HCT116 (cell line): Measurements from ENCODE around the gene CDCA4. TPM values are rescaled to one million over a fixed set of nuclear protein-coding genes. Genes with fewer than 3 reads are reported as not detected.

Experiments
- ATAC-seq: fragments of 200-7000 bp; cut with Tn5 transposase; 2 replicates; pipeline ENCODE4 v1.9.1; 2020; ENCODE audit warnings: mild to moderate bottlenecking, moderate library complexity
- BruUV-seq: library from RNA; stranded (reverse); fragments of 400-500 nt; replicated peaks from 2 replicates; lab custom pipeline; 2021; lab: Mats Ljungman, UMichigan
- CTCF ChIA-PET: fragments of 300-600 bp; sonication (Branson Sonifier 250); formaldehyde crosslinking; loops from one replicate; lab custom pipeline; 2021; ENCODE audit warnings: antibody characterized with exemption; lab: Charles Lee
- POLR2A ChIA-PET: fragments of 300-600, 350-600 bp; sonication (Branson Sonifier 250); formaldehyde crosslinking; loops from one replicate; lab custom pipeline; 2021; ENCODE audit warnings: antibody characterized with exemption; lab: Charles Lee
- RAD21 ChIA-PET, 2 experiments: fragments of 300-600 bp; sonication (Branson Sonifier 250); formaldehyde crosslinking; loops; one replicate each; lab custom pipeline; 2023; ENCODE audit warnings: low total read pairs in 2 of 2; ENCODE audit not compliant: uncharacterized antibody in 2 of 2, unreplicated experiment in 2 of 2, low non-redundant PET in 1 of 2; lab: Charles Lee
- DNase-seq: peaks from one replicate; pipeline ENCODE4 v3.0.0-alpha.2; 2010; ENCODE audit warnings: low read depth, low spot score
- H2AFZ ChIP-seq: fragments of 200-600 bp; shearing (Covaris generic), sonication (generic); 2 replicates; pipeline ENCODE4 v1.6.1; 2017; ENCODE audit warnings: low read depth, mixed run types, mixed read lengths, antibody characterized with exemption, low read length; ENCODE audit not compliant: poor library complexity, severe bottlenecking
- H3K27ac ChIP-seq: 2 replicates; pipeline ENCODE4 v1.5.1; 2012; ENCODE audit warnings: low read depth, low read length
- H3K27me3 ChIP-seq: fragments of 200-600 bp; sonication (generic); 2 replicates; pipeline ENCODE4 v1.6.1; 2016; ENCODE audit warnings: mixed run types, low read length, mixed read lengths; ENCODE audit not compliant: insufficient read depth
- H3K36me3 ChIP-seq, 2 experiments: fragments of 200-500 bp in 1 of 2; fragments of 200-600 bp in 1 of 2; sonication (Bioruptor generic) in 1 of 2; sonication (generic) in 1 of 2; 2 replicates each; pipeline versions ENCODE4 v1.5.1 to v1.6.1; 2014 to 2016; ENCODE audit warnings: low read length in 2 of 2, inconsistent platforms in 1 of 2, mixed read lengths in 1 of 2, mixed run types in 1 of 2; ENCODE audit not compliant: insufficient read depth in 2 of 2, control insufficient read depth in 1 of 2
- H3K4me1 ChIP-seq, 2 experiments: fragments of 200-600 bp in 1 of 2; sonication (generic) in 1 of 2; 2 replicates each; pipeline versions ENCODE4 v1.5.1 to v1.6.1; 2012 to 2017; ENCODE audit warnings: low read length in 2 of 2, inconsistent platforms in 1 of 2, mild to moderate bottlenecking in 1 of 2, mixed read lengths in 1 of 2, mixed run types in 1 of 2, moderate library complexity in 1 of 2; ENCODE audit not compliant: insufficient read depth in 2 of 2, control insufficient read depth in 1 of 2
- H3K4me2 ChIP-seq: fragments of 200-600 bp; sonication (generic); 2 replicates; pipeline ENCODE4 v1.6.1; 2017; ENCODE audit warnings: mixed run types, low read length, mixed read lengths
- H3K4me3 ChIP-seq, 2 experiments: fragments of 200-600 bp in 1 of 2; sonication (generic) in 1 of 2; replicated peaks in 1 of 2; 2 replicates each; pipeline ENCODE4 v1.5.1; 2011 to 2016; ENCODE audit warnings: low read length in 2 of 2, control low read depth in 1 of 2, low read depth in 1 of 2, mild to moderate bottlenecking in 1 of 2, mixed read lengths in 1 of 2, mixed run types in 1 of 2
- H3K79me2 ChIP-seq: fragments of 200-600 bp; sonication (generic); 2 replicates; pipeline ENCODE4 v1.6.1; 2017; ENCODE audit warnings: mild to moderate bottlenecking, mixed run types, low read length, moderate library complexity, mixed read lengths; ENCODE audit not compliant: insufficient read depth
- H3K9ac ChIP-seq: fragments of 200-600 bp; sonication (generic); 2 replicates; pipeline ENCODE4 v1.6.1; 2016; ENCODE audit warnings: low read length, mixed read lengths
- H3K9me2 ChIP-seq: fragments of 200-600 bp; sonication (generic), shearing (Covaris generic); 2 replicates; pipeline ENCODE4 v1.6.1; 2017; ENCODE audit warnings: mixed run types, mild to moderate bottlenecking, moderate library complexity; ENCODE audit not compliant: insufficient read depth
- H3K9me3 ChIP-seq, 2 experiments: fragments of 200-500 bp in 1 of 2; fragments of 200-600 bp in 1 of 2; sonication (Bioruptor generic) in 1 of 2; sonication (generic) in 1 of 2; 2 replicates each; pipeline ENCODE4 v1.6.1; 2014 to 2017; ENCODE audit warnings: low read length in 2 of 2, mixed read lengths in 2 of 2, inconsistent platforms in 1 of 2, low read depth in 1 of 2, mild to moderate bottlenecking in 1 of 2, mixed run types in 1 of 2, moderate library complexity in 1 of 2; ENCODE audit not compliant: control insufficient read depth in 1 of 2, insufficient read depth in 1 of 2
- H4K20me1 ChIP-seq: fragments of 200-600 bp; sonication (generic), shearing (Covaris generic); 2 replicates; pipeline ENCODE4 v1.6.1; 2017; ENCODE audit warnings: mixed run types, mild to moderate bottlenecking, moderate library complexity; ENCODE audit not compliant: insufficient read depth
- CEBPB ChIP-seq: IDR thresholded peaks from 2 replicates; pipeline ENCODE4 v1.6.1; 2012; ENCODE audit warnings: low read depth
- ELF1 ChIP-seq: IDR thresholded peaks from 2 replicates; pipeline ENCODE4 v1.6.1; 2012; ENCODE audit warnings: low read depth, borderline replicate concordance
- EZH2 ChIP-seq: fragments of 200-600 bp; sonication (generic); IDR thresholded peaks from 2 replicates; pipeline ENCODE4 v1.6.1; 2017; ENCODE audit warnings: antibody characterized with exemption, mixed run types
- EZH2phosphoT487 ChIP-seq: fragments of 200-600 bp; IDR thresholded peaks from 2 replicates; pipeline ENCODE4 v1.6.1; 2018; ENCODE audit warnings: antibody characterized with exemption, borderline replicate concordance
- FOSL1 ChIP-seq: IDR thresholded peaks from 2 replicates; pipeline ENCODE4 v1.6.1; 2012; ENCODE audit warnings: low read depth
- POLR2A ChIP-seq: IDR thresholded peaks from 2 replicates; pipeline ENCODE4 v1.7.0; 2011; ENCODE audit warnings: borderline replicate concordance; ENCODE audit not compliant: insufficient read depth, insufficient read length; ENCODE audit errors: extremely low read depth
- POLR2AphosphoS5 ChIP-seq: IDR thresholded peaks from 2 replicates; pipeline ENCODE4 v1.6.1; 2011; ENCODE audit warnings: mild to moderate bottlenecking, low read depth, low read length, moderate library complexity
- SIN3A ChIP-seq: IDR thresholded peaks from 2 replicates; pipeline ENCODE4 v1.6.1; 2012; ENCODE audit warnings: low read depth
- SP1 ChIP-seq: IDR thresholded peaks from 2 replicates; pipeline ENCODE4 v1.6.1; 2012; ENCODE audit warnings: low read depth
- SRF ChIP-seq: IDR thresholded peaks from 2 replicates; pipeline ENCODE4 v1.6.1; 2012; ENCODE audit warnings: low read depth
- TCF7L2 ChIP-seq: IDR thresholded peaks from 2 replicates; pipeline ENCODE4 v1.7.0; 2011; ENCODE audit warnings: borderline replicate concordance, inconsistent platforms; ENCODE audit not compliant: insufficient read depth, insufficient read length; ENCODE audit errors: extremely low read depth
- YY1 ChIP-seq: IDR thresholded peaks from 2 replicates; pipeline ENCODE4 v1.6.1; 2011; ENCODE audit warnings: low read length, low read depth, moderate library complexity, mild to moderate bottlenecking; ENCODE audit not compliant: insufficient replicate concordance; ENCODE audit errors: extremely low read depth
- ZFX ChIP-seq: fragments of 450-650 bp; IDR thresholded peaks from 2 replicates; pipeline ENCODE4 v1.6.1; 2017
- ZNF274 ChIP-seq: fragments of 200-500 bp; sonication (Bioruptor generic); IDR thresholded peaks from 2 replicates; pipeline ENCODE4 v1.6.1; 2014; ENCODE audit warnings: mild to moderate bottlenecking, low read depth, low read length, inconsistent platforms
- intact Hi-C: fragments of 100-400 bp; cut with micrococcal nuclease; formaldehyde crosslinking; loops from 2 replicates; pipeline ENCODE4 v1.10.0; 2022
- total RNA-seq: library from RNA; stranded (reverse); gene quantifications from one replicate; pipeline ENCODE4 v1.2.1, GENCODE V29; 2021; ENCODE audit not compliant: unreplicated experiment
- TF ChIP-seq, protein P1 (sequence below), 3 experiments: fragments of 200-600 bp in 1 of 3; sonication (generic) in 1 of 3; IDR thresholded peaks in 2 of 3; conservative IDR thresholded peaks in 1 of 3; 2 replicates each; pipeline ENCODE4 v1.5.1; 2012 to 2017; ENCODE audit warnings: low read depth in 2 of 3, low read length in 2 of 3, antibody characterized with exemption in 1 of 3, borderline replicate concordance in 1 of 3, control low read depth in 1 of 3, mild to moderate bottlenecking in 1 of 3, mixed read lengths in 1 of 3, mixed run types in 1 of 3, moderate library complexity in 1 of 3; ENCODE audit not compliant: insufficient read depth in 1 of 3
- TF ChIP-seq, protein P2 (sequence below): IDR thresholded peaks from 2 replicates; pipeline ENCODE4 v1.6.1; 2012; ENCODE audit warnings: low read depth
- TF ChIP-seq, protein P3 (sequence below): IDR thresholded peaks from 2 replicates; pipeline ENCODE4 v1.6.1; 2011; ENCODE audit warnings: mild to moderate bottlenecking, low read length, moderate library complexity; ENCODE audit not compliant: insufficient replicate concordance; ENCODE audit errors: extremely low read depth
- TF ChIP-seq, protein P4 (sequence below): IDR thresholded peaks from 2 replicates; pipeline ENCODE4 v1.6.1; 2012
- TF ChIP-seq, protein P5 (sequence below): IDR thresholded peaks from 2 replicates; pipeline ENCODE4 v1.6.1; 2012

Gene CDCA4
- total RNA-seq, 1 experiment from 2014 or later: 62.4 TPM

DNA sequence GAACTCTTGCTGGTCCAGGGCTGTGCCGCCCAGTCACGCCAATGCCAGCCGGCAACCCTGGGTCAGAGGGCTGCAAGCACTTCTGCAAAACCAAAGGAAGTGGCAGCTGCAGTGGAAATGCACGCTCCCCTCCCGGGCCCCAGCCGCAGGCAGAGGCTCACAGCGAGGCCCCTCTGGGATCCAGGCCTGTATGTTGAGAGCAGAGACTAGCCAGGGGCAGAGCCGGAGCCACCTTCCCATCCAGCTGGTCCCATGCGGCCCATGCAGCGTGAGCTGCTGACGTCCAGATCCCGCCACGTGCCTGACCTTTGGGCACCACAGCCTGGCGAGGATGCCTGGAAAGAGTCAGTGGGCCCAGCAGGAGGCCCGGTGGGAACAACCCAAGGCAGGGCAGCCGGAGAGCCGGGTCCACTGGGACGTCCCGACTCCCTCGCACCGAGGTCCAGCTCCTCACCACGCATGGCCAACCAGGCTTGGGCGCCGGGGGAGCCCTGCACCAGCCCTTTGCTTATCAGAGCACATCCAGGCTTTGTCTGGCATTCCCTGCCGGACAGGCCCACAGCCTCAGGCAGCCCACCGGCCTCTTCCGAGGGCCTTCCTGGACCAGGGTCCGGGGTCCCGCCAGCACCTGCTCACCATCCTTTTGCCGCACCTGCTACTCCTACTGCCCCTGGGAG lies 40.0 kb upstream of the CDCA4 start:
- no peak overlapping the region for H3K9ac ChIP-seq
- TF ChIP-seq TCF7L2: no peak
- TF ChIP-seq SIN3A: no peak
- TF ChIP-seq FOSL1: no peak
- no peak for TF ChIP-seq POLR2AphosphoS5
- TF ChIP-seq SP1: no peak
- no peak for TF ChIP-seq SRF
- TF ChIP-seq YY1: no peak
- TF ChIP-seq, protein P1, sequence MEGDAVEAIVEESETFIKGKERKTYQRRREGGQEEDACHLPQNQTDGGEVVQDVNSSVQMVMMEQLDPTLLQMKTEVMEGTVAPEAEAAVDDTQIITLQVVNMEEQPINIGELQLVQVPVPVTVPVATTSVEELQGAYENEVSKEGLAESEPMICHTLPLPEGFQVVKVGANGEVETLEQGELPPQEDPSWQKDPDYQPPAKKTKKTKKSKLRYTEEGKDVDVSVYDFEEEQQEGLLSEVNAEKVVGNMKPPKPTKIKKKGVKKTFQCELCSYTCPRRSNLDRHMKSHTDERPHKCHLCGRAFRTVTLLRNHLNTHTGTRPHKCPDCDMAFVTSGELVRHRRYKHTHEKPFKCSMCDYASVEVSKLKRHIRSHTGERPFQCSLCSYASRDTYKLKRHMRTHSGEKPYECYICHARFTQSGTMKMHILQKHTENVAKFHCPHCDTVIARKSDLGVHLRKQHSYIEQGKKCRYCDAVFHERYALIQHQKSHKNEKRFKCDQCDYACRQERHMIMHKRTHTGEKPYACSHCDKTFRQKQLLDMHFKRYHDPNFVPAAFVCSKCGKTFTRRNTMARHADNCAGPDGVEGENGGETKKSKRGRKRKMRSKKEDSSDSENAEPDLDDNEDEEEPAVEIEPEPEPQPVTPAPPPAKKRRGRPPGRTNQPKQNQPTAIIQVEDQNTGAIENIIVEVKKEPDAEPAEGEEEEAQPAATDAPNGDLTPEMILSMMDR (IDR thresholded peaks at IDR 0.05 in 2 of 3, conservative IDR thresholded peaks at IDR 0.05 in 1 of 3; ENCODE audit: borderline replicate concordance in 1 of 3, insufficient read depth in 1 of 3, low read depth in 2 of 3, low read length in 2 of 3): no peak
- TF ChIP-seq, protein P2, sequence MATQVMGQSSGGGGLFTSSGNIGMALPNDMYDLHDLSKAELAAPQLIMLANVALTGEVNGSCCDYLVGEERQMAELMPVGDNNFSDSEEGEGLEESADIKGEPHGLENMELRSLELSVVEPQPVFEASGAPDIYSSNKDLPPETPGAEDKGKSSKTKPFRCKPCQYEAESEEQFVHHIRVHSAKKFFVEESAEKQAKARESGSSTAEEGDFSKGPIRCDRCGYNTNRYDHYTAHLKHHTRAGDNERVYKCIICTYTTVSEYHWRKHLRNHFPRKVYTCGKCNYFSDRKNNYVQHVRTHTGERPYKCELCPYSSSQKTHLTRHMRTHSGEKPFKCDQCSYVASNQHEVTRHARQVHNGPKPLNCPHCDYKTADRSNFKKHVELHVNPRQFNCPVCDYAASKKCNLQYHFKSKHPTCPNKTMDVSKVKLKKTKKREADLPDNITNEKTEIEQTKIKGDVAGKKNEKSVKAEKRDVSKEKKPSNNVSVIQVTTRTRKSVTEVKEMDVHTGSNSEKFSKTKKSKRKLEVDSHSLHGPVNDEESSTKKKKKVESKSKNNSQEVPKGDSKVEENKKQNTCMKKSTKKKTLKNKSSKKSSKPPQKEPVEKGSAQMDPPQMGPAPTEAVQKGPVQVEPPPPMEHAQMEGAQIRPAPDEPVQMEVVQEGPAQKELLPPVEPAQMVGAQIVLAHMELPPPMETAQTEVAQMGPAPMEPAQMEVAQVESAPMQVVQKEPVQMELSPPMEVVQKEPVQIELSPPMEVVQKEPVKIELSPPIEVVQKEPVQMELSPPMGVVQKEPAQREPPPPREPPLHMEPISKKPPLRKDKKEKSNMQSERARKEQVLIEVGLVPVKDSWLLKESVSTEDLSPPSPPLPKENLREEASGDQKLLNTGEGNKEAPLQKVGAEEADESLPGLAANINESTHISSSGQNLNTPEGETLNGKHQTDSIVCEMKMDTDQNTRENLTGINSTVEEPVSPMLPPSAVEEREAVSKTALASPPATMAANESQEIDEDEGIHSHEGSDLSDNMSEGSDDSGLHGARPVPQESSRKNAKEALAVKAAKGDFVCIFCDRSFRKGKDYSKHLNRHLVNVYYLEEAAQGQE: no peak
- TF ChIP-seq POLR2A: no peak
- no peak for TF ChIP-seq ZFX
- TF ChIP-seq EZH2phosphoT487: no peak
- TF ChIP-seq, protein P3, sequence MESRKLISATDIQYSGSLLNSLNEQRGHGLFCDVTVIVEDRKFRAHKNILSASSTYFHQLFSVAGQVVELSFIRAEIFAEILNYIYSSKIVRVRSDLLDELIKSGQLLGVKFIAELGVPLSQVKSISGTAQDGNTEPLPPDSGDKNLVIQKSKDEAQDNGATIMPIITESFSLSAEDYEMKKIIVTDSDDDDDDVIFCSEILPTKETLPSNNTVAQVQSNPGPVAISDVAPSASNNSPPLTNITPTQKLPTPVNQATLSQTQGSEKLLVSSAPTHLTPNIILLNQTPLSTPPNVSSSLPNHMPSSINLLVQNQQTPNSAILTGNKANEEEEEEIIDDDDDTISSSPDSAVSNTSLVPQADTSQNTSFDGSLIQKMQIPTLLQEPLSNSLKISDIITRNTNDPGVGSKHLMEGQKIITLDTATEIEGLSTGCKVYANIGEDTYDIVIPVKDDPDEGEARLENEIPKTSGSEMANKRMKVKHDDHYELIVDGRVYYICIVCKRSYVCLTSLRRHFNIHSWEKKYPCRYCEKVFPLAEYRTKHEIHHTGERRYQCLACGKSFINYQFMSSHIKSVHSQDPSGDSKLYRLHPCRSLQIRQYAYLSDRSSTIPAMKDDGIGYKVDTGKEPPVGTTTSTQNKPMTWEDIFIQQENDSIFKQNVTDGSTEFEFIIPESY: no peak
- no peak for TF ChIP-seq ELF1
- no peak for TF ChIP-seq EZH2
- TF ChIP-seq, protein P4, sequence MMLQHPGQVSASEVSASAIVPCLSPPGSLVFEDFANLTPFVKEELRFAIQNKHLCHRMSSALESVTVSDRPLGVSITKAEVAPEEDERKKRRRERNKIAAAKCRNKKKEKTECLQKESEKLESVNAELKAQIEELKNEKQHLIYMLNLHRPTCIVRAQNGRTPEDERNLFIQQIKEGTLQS: no peak
- TF ChIP-seq, protein P5, sequence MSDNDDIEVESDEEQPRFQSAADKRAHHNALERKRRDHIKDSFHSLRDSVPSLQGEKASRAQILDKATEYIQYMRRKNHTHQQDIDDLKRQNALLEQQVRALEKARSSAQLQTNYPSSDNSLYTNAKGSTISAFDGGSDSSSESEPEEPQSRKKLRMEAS: no peak
- no peak for TF ChIP-seq CEBPB
- TF ChIP-seq ZNF274: no peak
- H4K20me1 ChIP-seq: no peaks in the 10 kb centered on the region
- H3K4me3 ChIP-seq: no peak overlapping the region
- intact Hi-C loops: no loop called here
- no peak for DNase-seq
- CTCF ChIA-PET: no interaction called here
- no peaks in the 10 kb centered on the region for H3K27me3 ChIP-seq
- no peaks in the 10 kb centered on the region for H3K9me3 ChIP-seq
- ATAC-seq: no peak
- H3K36me3 ChIP-seq: no peaks in the 10 kb centered on the region
- no TSS peak for BruUV-seq
- no peaks in the 10 kb centered on the region for H3K9me2 ChIP-seq
- no peak overlapping the region for H2AFZ ChIP-seq
- H3K79me2 ChIP-seq: no peaks in the 10 kb centered on the region
- H3K4me2 ChIP-seq: no peak overlapping the region
- no peak overlapping the region for H3K27ac ChIP-seq
- RAD21 ChIA-PET: no interaction called here
- H3K4me1 ChIP-seq: peaks cover 0 to 15% of the 10 kb centered on the region in 2 experiments; a peak in 2 of 4 replicates
- POLR2A ChIA-PET: no interaction called here
